GM10266 (cell line): ENCODE measurements around the gene GRHL1.

ENCODE experiments used
- DNase-seq: peaks from one replicate; pipeline ENCODE4 v3.0.0; 2012; ENCODE audit errors: extremely low spot score
- CTCF ChIP-seq: IDR thresholded peaks from 2 replicates; pipeline ENCODE4 v1.5.1; 2012; ENCODE audit warnings: mild to moderate bottlenecking, low read depth; ENCODE audit not compliant: control insufficient read depth, insufficient read depth; ENCODE audit errors: missing control alignments

Gene GRHL1

GRCh38 chr2:10033251-10034006 lies 81.9 kb downstream of the GRHL1 start:
- no peak for TF ChIP-seq CTCF
- no peak for DNase-seq

GRCh38 chr2:10034333-10035052 lies 83.0 kb downstream of the GRHL1 start:
- no peak for TF ChIP-seq CTCF

GRCh38 chr2:10035053-10035422 lies 83.5 kb downstream of the GRHL1 start:
- TF ChIP-seq CTCF = no peak
- DNase-seq = no peak

More at GRCh38 chr2:10034333-10035052, 83.0 kb downstream of the GRHL1 start:
- no peak for DNase-seq

GRCh38 chr2:10035633-10036032 lies 84.1 kb downstream of the GRHL1 start:
- no peak for TF ChIP-seq CTCF
- no peak for DNase-seq

GRCh38 chr2:10036095-10036884 lies 84.8 kb downstream of the GRHL1 start:
- DNase-seq = no peak

GRCh38 chr2:10038123-10038522 lies 86.6 kb downstream of the GRHL1 start:
- TF ChIP-seq CTCF = no peak
- DNase-seq = no peak

More at GRCh38 chr2:10036095-10036884, 84.8 kb downstream of the GRHL1 start:
- peak; percentile 25 for TF ChIP-seq CTCF
